ENCODE data around the gene UBXN6.

UBXN6 gene

GRCh38 chr19:4457654-4458395, at the start of gene UBXN6:
UBXN6 (minus strand) TSS chr19:4457794; CDS start chr19:4457697, 97 bp downstream.
- peak; percentile 94 to 98 for DNase-seq

GRCh38 chr19:4507150-4507452, 49.5 kb upstream of the UBXN6 start:
- no peak for DNase-seq

GRCh38 chr19:4506449-4507149, 49.0 kb upstream of the UBXN6 start:
- DNase-seq, result no peak

GRCh38 chr19:4505570-4506448, 48.2 kb upstream of the UBXN6 start:
- no peak for DNase-seq

GRCh38 chr19:4504891-4505569, 47.4 kb upstream of the UBXN6 start:
- no peak for DNase-seq

- no peak for DNase-seq
Observed at GRCh38 chr19:4504297-4504701, 46.7 kb upstream of the UBXN6 start.

GRCh38 chr19:4503825-4504170, 46.2 kb upstream of the UBXN6 start:
- no peak for DNase-seq

GRCh38 chr19:4503132-4503824, 45.7 kb upstream of the UBXN6 start:
- DNase-seq, result no peak

- DNase-seq, result no peak
Observed at GRCh38 chr19:4502282-4503131, 44.9 kb upstream of the UBXN6 start.

- no peak for DNase-seq
Observed at GRCh38 chr19:4501691-4502090, 44.1 kb upstream of the UBXN6 start.

GRCh38 chr19:4500841-4501591, 43.4 kb upstream of the UBXN6 start:
- DNase-seq, result no peak

- DNase-seq, result no peak
Observed at GRCh38 chr19:4499855-4500254, 42.3 kb upstream of the UBXN6 start.

GRCh38 chr19:4499318-4499717, 41.7 kb upstream of the UBXN6 start:
- DNase-seq, result no peak

GRCh38 chr19:4498694-4499093, 41.1 kb upstream of the UBXN6 start:
- no peak for DNase-seq

GRCh38 chr19:4497770-4498389, 40.3 kb upstream of the UBXN6 start:
- DNase-seq, result no peak

- no peak for DNase-seq
Observed at GRCh38 chr19:4496304-4496703, 38.7 kb upstream of the UBXN6 start.

- DNase-seq, result no peak
Observed at GRCh38 chr19:4495471-4495870, 37.9 kb upstream of the UBXN6 start.

- DNase-seq, result no peak
Observed at GRCh38 chr19:4494691-4495064, 37.1 kb upstream of the UBXN6 start.

- no peak for DNase-seq
Observed at GRCh38 chr19:4493929-4494690, 36.5 kb upstream of the UBXN6 start.

All from stimulated activated CD4-positive, alpha-beta T cell treated with anti-CD3 and anti-CD28 coated beads, Interleukin-4, amount 100 ng/mL, for 4 hours (primary cell).